ENCODE data around the gene IRX6. TPM values are rescaled to one million over a fixed set of nuclear protein-coding genes. Genes with fewer than 3 reads are reported as not detected.
A peak's percentile ranks its signal among the peaks of the same experiment; 100 is the strongest.

Gene IRX6
- total RNA-seq (ENCODE audit: unreplicated experiment) = 0.82 TPM
- long read RNA-seq, partial matches to known transcripts = 0 of 4 reads
- long read RNA-seq, other reads (novel, unspliced or antisense) = 2 of 4 reads

GRCh38 chr16:55323637-55324271 lies at the start of gene IRX6:
IRX6 (plus strand) TSS chr16:55324203; CDS start chr16:55325092, 889 bp downstream.
- DNase-seq (ENCODE audit: low spot score) = peak; percentile 78
- Mint-ChIP-seq H3K4me3 (ENCODE audit: unreplicated experiment) (peak within 1 kb of the TSS; percentile 90), H3K27me3 (ENCODE audit: unreplicated experiment) (peaks cover 8% of the 10 kb centered on the region), H3K9me3 (ENCODE audit: unreplicated experiment) (no peaks in the 10 kb centered on the region), H3K27ac (ENCODE audit: unreplicated experiment) (no peak within 1 kb of the TSS), H3K36me3 (ENCODE audit: low read depth, unreplicated experiment) (peaks cover 5% of the 10 kb centered on the region), H3K4me1 (ENCODE audit: unreplicated experiment) (peaks cover 32% of the 10 kb centered on the region)
- peak; percentile 91 for TF ChIP-seq CTCF (IDR thresholded peaks at IDR 0.05; ENCODE audit: unreplicated experiment)

- Mint-ChIP-seq H3K4me1 (ENCODE audit: unreplicated experiment) (no peaks in the 10 kb centered on the region), H3K9me3 (ENCODE audit: unreplicated experiment) (no peaks in the 10 kb centered on the region), H3K27me3 (ENCODE audit: unreplicated experiment) (no peaks in the 10 kb centered on the region), H3K36me3 (ENCODE audit: low read depth, unreplicated experiment) (no peaks in the 10 kb centered on the region), H3K27ac (ENCODE audit: unreplicated experiment) (no peak overlapping the region), H3K4me3 (ENCODE audit: unreplicated experiment) (no peak overlapping the region)
- DNase-seq (ENCODE audit: low spot score) = no peak
- no peak for TF ChIP-seq CTCF (IDR thresholded peaks at IDR 0.05; ENCODE audit: unreplicated experiment)
These were observed 49.6 kb upstream of the IRX6 start for GRCh38 chr16:55274391-55274790.

- Mint-ChIP-seq H3K9me3 (ENCODE audit: unreplicated experiment) (no peaks in the 10 kb centered on the region), H3K27me3 (ENCODE audit: unreplicated experiment) (no peaks in the 10 kb centered on the region), H3K27ac (ENCODE audit: unreplicated experiment) (no peak overlapping the region), H3K36me3 (ENCODE audit: low read depth, unreplicated experiment) (no peaks in the 10 kb centered on the region), H3K4me3 (ENCODE audit: unreplicated experiment) (no peak overlapping the region), H3K4me1 (ENCODE audit: unreplicated experiment) (no peaks in the 10 kb centered on the region)
- no peak for TF ChIP-seq CTCF (IDR thresholded peaks at IDR 0.05; ENCODE audit: unreplicated experiment)
- DNase-seq (ENCODE audit: low spot score) = no peak
These were observed 48.8 kb upstream of the IRX6 start for GRCh38 chr16:55275167-55275566.

DNA sequence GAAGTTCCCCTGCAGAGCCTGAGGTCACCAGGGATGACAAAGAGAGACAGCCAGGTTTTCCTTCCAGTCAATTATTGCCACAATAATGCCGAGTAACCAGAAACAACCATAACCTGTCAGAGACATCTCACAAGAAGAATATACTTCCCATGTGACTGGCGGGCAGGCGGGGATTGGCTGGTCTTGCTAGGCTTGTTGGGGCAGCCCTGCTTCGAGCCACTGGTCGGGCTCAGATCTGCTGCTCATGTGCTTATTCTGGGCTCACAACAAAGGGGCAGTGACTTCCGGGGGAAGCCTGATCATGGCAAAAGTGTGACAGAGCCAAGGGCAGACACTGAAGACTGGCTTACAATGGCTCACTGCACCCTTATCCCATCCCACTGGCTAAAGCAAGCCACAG lies 48.1 kb upstream of the IRX6 start:
- H3K4me1 Mint-ChIP-seq (ENCODE audit: unreplicated experiment) = no peaks in the 10 kb centered on the region
- H3K9me3 Mint-ChIP-seq (ENCODE audit: unreplicated experiment) = no peaks in the 10 kb centered on the region
- no peaks in the 10 kb centered on the region for H3K36me3 Mint-ChIP-seq (ENCODE audit: low read depth, unreplicated experiment)
- H3K27ac Mint-ChIP-seq (ENCODE audit: unreplicated experiment) = no peak overlapping the region
- TF ChIP-seq CTCF (IDR thresholded peaks at IDR 0.05; ENCODE audit: unreplicated experiment) = no peak
- no peak for DNase-seq (ENCODE audit: low spot score)
- H3K27me3 Mint-ChIP-seq (ENCODE audit: unreplicated experiment) = no peaks in the 10 kb centered on the region
- no peak overlapping the region for H3K4me3 Mint-ChIP-seq (ENCODE audit: unreplicated experiment)

- DNase-seq (ENCODE audit: low spot score) = no peak
- Mint-ChIP-seq H3K9me3 (ENCODE audit: unreplicated experiment) (no peaks in the 10 kb centered on the region), H3K4me3 (ENCODE audit: unreplicated experiment) (no peak overlapping the region), H3K4me1 (ENCODE audit: unreplicated experiment) (no peaks in the 10 kb centered on the region), H3K36me3 (ENCODE audit: low read depth, unreplicated experiment) (no peaks in the 10 kb centered on the region), H3K27ac (ENCODE audit: unreplicated experiment) (no peak overlapping the region), H3K27me3 (ENCODE audit: unreplicated experiment) (no peaks in the 10 kb centered on the region)
- TF ChIP-seq CTCF (IDR thresholded peaks at IDR 0.05; ENCODE audit: unreplicated experiment) = no peak
These were observed 46.5 kb upstream of the IRX6 start for GRCh38 chr16:55277536-55277935.

All from endothelial cell (in vitro differentiated cells).